PC-3 (cell line): Measurements from ENCODE around the gene TSPAN2. TPM values are rescaled to one million over a fixed set of nuclear protein-coding genes. Genes with fewer than 3 reads are reported as not detected.

Source experiments
- ATAC-seq: fragments of 200-7000 bp; cut with Tn5 transposase; 2 replicates; pipeline ENCODE4 v1.9.1; 2020; ENCODE audit warnings: mild to moderate bottlenecking, moderate library complexity
- BruUV-seq: library from RNA; stranded (reverse); fragments of 400-500 nt; replicated peaks from 2 replicates; lab custom pipeline; 2021; lab: Mats Ljungman, UMichigan
- CTCF ChIA-PET: fragments of 300-600 bp; sonication (Branson Sonifier 250); formaldehyde crosslinking; loops from one replicate; lab custom pipeline; 2022; ENCODE audit warnings: antibody characterized with exemption; lab: Charles Lee
- POLR2A ChIA-PET: fragments of 300-600 bp; sonication (Branson Sonifier 250); formaldehyde crosslinking; loops from one replicate; lab custom pipeline; 2022; ENCODE audit warnings: antibody characterized with exemption; ENCODE audit not compliant: unreplicated experiment; lab: Charles Lee
- DNase-seq: peaks from one replicate; pipeline ENCODE4 v3.0.0-alpha.2; 2015
- H2AFZ ChIP-seq: fragments of 300-600 bp; sonication (generic); 2 replicates; pipeline ENCODE4 v1.6.0; 2016; ENCODE audit warnings: antibody characterized with exemption, low read length
- H3F3A ChIP-seq: fragments of 300-600 bp; sonication (generic); one replicate; pipeline ENCODE4 v1.6.0; 2017; ENCODE audit warnings: antibody characterized with exemption, low read length, control low read depth, mild to moderate bottlenecking; ENCODE audit not compliant: unreplicated experiment
- H3K27ac ChIP-seq: fragments of 300-600 bp; sonication (generic); 2 replicates; pipeline ENCODE4 v1.5.1; 2016; ENCODE audit warnings: mild to moderate bottlenecking, low read length
- H3K27me3 ChIP-seq: fragments of 300-600 bp; sonication (generic); 2 replicates; pipeline ENCODE4 v1.6.1; 2016; ENCODE audit warnings: low read length, mixed read lengths
- H3K36me3 ChIP-seq: fragments of 300-600 bp; sonication (generic); 2 replicates; pipeline ENCODE4 v1.6.1; 2016; ENCODE audit warnings: low read depth, mixed run types, low read length, mixed read lengths
- H3K4me1 ChIP-seq: fragments of 300-600 bp; sonication (generic); 2 replicates; pipeline ENCODE4 v1.5.1; 2016; ENCODE audit warnings: low read length; ENCODE audit not compliant: insufficient read depth
- H3K4me2 ChIP-seq: fragments of 300-600 bp; sonication (generic); 2 replicates; pipeline ENCODE4 v1.6.0; 2016; ENCODE audit warnings: low read length
- H3K4me3 ChIP-seq: fragments of 300-600 bp; sonication (generic); 2 replicates; pipeline ENCODE4 v1.5.1; 2016; ENCODE audit warnings: mild to moderate bottlenecking, low read length, mixed read lengths
- H3K79me2 ChIP-seq: fragments of 300-600 bp; sonication (generic); 2 replicates; pipeline ENCODE4 v1.6.1; 2017; ENCODE audit warnings: low read length, mixed read lengths
- H3K9ac ChIP-seq: fragments of 300-600 bp; sonication (generic); 2 replicates; pipeline ENCODE4 v1.6.0; 2016; ENCODE audit warnings: mild to moderate bottlenecking, low read length
- H3K9me2 ChIP-seq: fragments of 300-600 bp; sonication (generic); replicated peaks from 2 replicates; pipeline ENCODE4 v1.6.1; 2016; ENCODE audit warnings: mixed run types, low read length, mixed read lengths
- H3K9me3 ChIP-seq: fragments of 300-600 bp; sonication (generic); 2 replicates; pipeline ENCODE4 v1.6.1; 2016; ENCODE audit warnings: low read length, mixed read lengths
- H4K20me1 ChIP-seq: fragments of 300-600 bp; sonication (generic); 2 replicates; pipeline ENCODE4 v1.6.1; 2016; ENCODE audit warnings: low read length, mixed read lengths
- CTCF ChIP-seq: fragments of 300-600 bp; sonication (generic); conservative IDR thresholded peaks from 2 replicates; pipeline ENCODE4 v1.5.1; 2017; ENCODE audit warnings: antibody characterized with exemption, low read depth, mild to moderate bottlenecking, low read length
- EZH2 ChIP-seq: fragments of 300-600 bp; sonication (generic); IDR thresholded peaks from one replicate; pipeline ENCODE4 v1.6.1; 2017; ENCODE audit warnings: antibody characterized with exemption, mild to moderate bottlenecking, low read length; ENCODE audit not compliant: unreplicated experiment
- EZH2phosphoT487 ChIP-seq: fragments of 300-600 bp; sonication (generic); IDR thresholded peaks from 2 replicates; pipeline ENCODE4 v1.6.1; 2018; ENCODE audit warnings: mild to moderate bottlenecking, antibody characterized with exemption, low read length, borderline replicate concordance
- intact Hi-C: fragments of 100-400 bp; cut with micrococcal nuclease; formaldehyde crosslinking; loops from 2 replicates; pipeline ENCODE4 v1.9.0; 2023
- total RNA-seq: library from RNA; depleted of rRNA; stranded (reverse); fragments of >200 nt; gene quantifications from 2 replicates; pipeline ENCODE4 v1.2.3, GENCODE V29; 2014

Gene TSPAN2
- total RNA-seq, 1 experiment from 2014 or later: 1.7 TPM

- H3K9ac ChIP-seq: no peak overlapping the region
- no peaks in the 10 kb centered on the region for H4K20me1 ChIP-seq
- ChIA-PET POLR2A (no interaction called here), CTCF (no interaction called here)
- H3F3A ChIP-seq: no peaks in the 10 kb centered on the region
- TF ChIP-seq EZH2phosphoT487 (no peak), EZH2 (no peak), CTCF (no peak)
- H3K4me1 ChIP-seq: peaks cover 5% of the 10 kb centered on the region; the same call in 1 of the 2 replicates
- BruUV-seq: no TSS peak
- H3K4me2 ChIP-seq: no peak overlapping the region
- no peak overlapping the region for H3K4me3 ChIP-seq
- H3K9me3 ChIP-seq: no peaks in the 10 kb centered on the region
- intact Hi-C loops: no loop called here
- no peak for DNase-seq
- no peak overlapping the region for H3K27ac ChIP-seq
- no peaks in the 10 kb centered on the region for H3K9me2 ChIP-seq
- no peak overlapping the region for H2AFZ ChIP-seq
- no peaks in the 10 kb centered on the region for H3K27me3 ChIP-seq
- no peaks in the 10 kb centered on the region for H3K79me2 ChIP-seq
- ATAC-seq: no peak
- H3K36me3 ChIP-seq: no peaks in the 10 kb centered on the region
Measured at GRCh38 chr1:115090956-115091355, 1.7 kb upstream of the TSPAN2 start.

- no peak overlapping the region for H3K9ac ChIP-seq
- no peak for TF ChIP-seq EZH2phosphoT487
- no peak for TF ChIP-seq CTCF
- no peak for TF ChIP-seq EZH2
- H3F3A ChIP-seq: no peaks in the 10 kb centered on the region
- peaks cover 5% of the 10 kb centered on the region; the same call in 1 of the 2 replicates for H3K4me1 ChIP-seq
- no TSS peak for BruUV-seq
- H2AFZ ChIP-seq: no peak overlapping the region
- POLR2A ChIA-PET: no interaction called here
- no peaks in the 10 kb centered on the region for H3K9me2 ChIP-seq
- no peak overlapping the region for H3K4me3 ChIP-seq
- no peaks in the 10 kb centered on the region for H3K27me3 ChIP-seq
- H4K20me1 ChIP-seq: no peaks in the 10 kb centered on the region
- H3K9me3 ChIP-seq: no peaks in the 10 kb centered on the region
- H3K4me2 ChIP-seq: peak overlapping the region; percentile 100; the same call in 1 of the 2 replicates
- no peaks in the 10 kb centered on the region for H3K79me2 ChIP-seq
- H3K36me3 ChIP-seq: no peaks in the 10 kb centered on the region
- intact Hi-C loops: no loop called here
- CTCF ChIA-PET: interaction anchor here (0.7 kb wide), 1 partner anchor 428 kb away, joined by 5 read pairs; no protein-coding TSS in a partner anchor
- H3K27ac ChIP-seq: no peak overlapping the region
- ATAC-seq: no peak
- DNase-seq: no peak
Measured at GRCh38 chr1:115090540-115090939, 1.2 kb upstream of the TSPAN2 start.

- H3K4me1 ChIP-seq: peaks cover 5% of the 10 kb centered on the region; the same call in 1 of the 2 replicates
Measured at GRCh38 chr1:115090186-115090490, 835 bp upstream of the TSPAN2 start.

More at GRCh38 chr1:115090186-115090490, 835 bp upstream of the TSPAN2 start:
- no peak; the same call in 1 of the 2 replicates for TF ChIP-seq CTCF
- TF ChIP-seq EZH2phosphoT487: no peak
- no peak for TF ChIP-seq EZH2
- no peaks in the 10 kb centered on the region for H3K27me3 ChIP-seq
- ATAC-seq (peak; percentile 19), DNase-seq (no peak)
- no peaks in the 10 kb centered on the region for H3K9me2 ChIP-seq
- H3K9ac ChIP-seq: no peak overlapping the region
- BruUV-seq: no TSS peak
- H4K20me1 ChIP-seq: no peaks in the 10 kb centered on the region
- peak overlapping the region; percentile 100; the same call in 1 of the 2 replicates for H2AFZ ChIP-seq
- no peaks in the 10 kb centered on the region for H3K9me3 ChIP-seq
- no peaks in the 10 kb centered on the region for H3K36me3 ChIP-seq
- H3K27ac ChIP-seq: no peak overlapping the region
- ChIA-PET POLR2A (no interaction called here), CTCF (interaction anchor here (0.7 to 1.0 kb wide), 2 partner anchors 38 to 428 kb away, joined by 3 to 5 read pairs; no protein-coding TSS in a partner anchor)
- intact Hi-C loops: no loop called here
- no peaks in the 10 kb centered on the region for H3K79me2 ChIP-seq
- peak overlapping the region; percentile 96 for H3K4me3 ChIP-seq
- H3F3A ChIP-seq: no peaks in the 10 kb centered on the region
- H3K4me2 ChIP-seq: peak overlapping the region; percentile 100
